NOMO-1 (cell line): ENCODE results near the gene TMEM134.
"Not testable (repeated sequence)": the region's sequence is repeated elsewhere in the genome, so short reads cannot be mapped to it uniquely, and the experiment has no call there.

ENCODE experiments used
- DNase-seq, 2 experiments: peaks; one replicate each; lab custom pipeline; 2025; ENCODE audit not compliant: unreplicated experiment in 2 of 2; lab: John Stamatoyannopoulos, UW

The TMEM134 gene

DNA sequence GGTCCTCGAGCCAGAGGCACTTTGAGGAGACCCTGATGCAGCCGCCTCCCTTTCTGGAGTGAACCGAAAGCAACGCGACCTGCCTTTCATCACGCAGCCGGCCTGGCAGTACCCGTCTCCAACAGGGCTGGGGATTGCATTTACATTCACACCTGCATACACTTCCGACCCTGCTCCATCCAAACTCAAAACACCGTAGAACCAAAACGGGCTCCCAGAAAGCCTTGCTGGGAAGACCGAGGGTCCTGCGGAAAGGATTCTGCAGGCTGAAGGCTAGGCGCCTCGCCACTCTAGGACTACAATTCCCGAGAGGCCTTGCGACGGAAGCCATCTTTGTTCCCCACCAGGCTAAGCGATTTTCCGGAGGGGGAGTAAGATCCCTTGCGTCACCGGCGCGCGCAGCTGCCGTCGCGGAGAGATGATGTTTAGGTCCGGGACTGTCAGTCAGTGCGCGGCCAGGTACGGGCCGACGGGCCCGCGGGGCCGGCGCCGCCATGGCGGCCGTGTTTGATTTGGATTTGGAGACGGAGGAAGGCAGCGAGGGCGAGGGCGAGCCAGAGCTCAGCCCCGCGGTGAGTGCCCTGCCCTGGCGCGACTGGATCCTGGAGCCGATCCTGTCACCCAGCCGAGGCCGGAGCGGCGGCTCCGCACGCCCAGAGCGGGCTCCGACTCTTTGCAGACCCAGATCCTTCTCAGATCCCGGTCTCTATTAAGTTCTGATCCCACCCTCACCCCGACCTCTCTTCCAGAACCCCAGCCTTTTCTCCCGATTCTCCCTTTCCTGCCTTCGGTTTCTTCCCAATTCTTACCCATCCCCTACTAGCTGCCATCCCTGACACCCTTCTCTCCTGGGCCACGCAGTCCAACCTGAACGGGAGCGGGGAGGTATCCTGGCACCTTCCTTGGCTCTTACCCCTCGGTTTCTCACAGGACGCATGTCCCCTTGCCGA, 40.7 kb downstream of the TMEM134 start, which contains the start of gene RPS6KB2:
RPS6KB2 (plus strand) TSS at position 443 of the 950 bp plus-strand sequence; CDS start at position 495, 52 bp downstream.
- DNase-seq: peak; percentile 95 to 97

GRCh38 chr11:67427364-67427859, 41.6 kb downstream of the TMEM134 start:
- not testable (repeated sequence) for DNase-seq

DNA sequence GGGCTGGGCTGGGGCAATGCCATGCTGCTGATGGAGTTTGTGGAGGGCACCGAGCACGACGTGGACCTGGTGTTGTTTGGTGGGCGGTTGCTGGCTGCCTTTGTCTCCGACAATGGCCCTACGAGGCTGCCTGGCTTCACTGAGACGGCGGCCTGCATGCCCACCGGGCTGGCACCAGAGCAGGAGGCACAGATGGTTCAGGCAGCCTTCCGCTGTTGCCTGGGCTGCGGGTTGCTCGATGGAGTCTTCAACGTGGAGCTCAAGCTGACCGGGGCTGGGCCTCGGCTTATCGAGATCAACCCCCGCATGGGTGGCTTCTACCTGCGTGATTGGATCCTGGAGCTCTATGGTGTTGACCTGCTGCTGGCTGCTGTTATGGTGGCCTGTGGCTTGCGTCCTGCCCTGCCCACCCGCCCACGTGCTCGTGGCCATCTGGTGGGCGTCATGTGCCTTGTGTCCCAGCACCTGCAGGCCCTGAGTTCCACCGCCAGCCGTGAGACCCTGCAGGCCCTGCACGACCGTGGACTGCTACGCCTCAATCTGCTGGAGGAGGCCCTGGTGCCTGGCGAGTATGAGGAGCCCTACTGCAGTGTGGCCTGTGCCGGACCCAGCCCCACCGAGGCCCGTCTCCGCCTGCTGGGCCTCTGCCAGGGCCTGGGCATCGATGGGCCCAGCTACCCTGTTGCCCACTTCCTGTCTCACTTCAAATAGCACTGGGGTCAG, 45.0 kb downstream of the TMEM134 start:
- DNase-seq: no peak

GRCh38 chr11:67423466-67423865, 45.6 kb downstream of the TMEM134 start:
- DNase-seq: no peak

GRCh38 chr11:67422891-67423290, 46.2 kb downstream of the TMEM134 start:
- no peak for DNase-seq

- DNase-seq: no peak
Measured at GRCh38 chr11:67421430-67422031, 47.5 kb downstream of the TMEM134 start.

DNA sequence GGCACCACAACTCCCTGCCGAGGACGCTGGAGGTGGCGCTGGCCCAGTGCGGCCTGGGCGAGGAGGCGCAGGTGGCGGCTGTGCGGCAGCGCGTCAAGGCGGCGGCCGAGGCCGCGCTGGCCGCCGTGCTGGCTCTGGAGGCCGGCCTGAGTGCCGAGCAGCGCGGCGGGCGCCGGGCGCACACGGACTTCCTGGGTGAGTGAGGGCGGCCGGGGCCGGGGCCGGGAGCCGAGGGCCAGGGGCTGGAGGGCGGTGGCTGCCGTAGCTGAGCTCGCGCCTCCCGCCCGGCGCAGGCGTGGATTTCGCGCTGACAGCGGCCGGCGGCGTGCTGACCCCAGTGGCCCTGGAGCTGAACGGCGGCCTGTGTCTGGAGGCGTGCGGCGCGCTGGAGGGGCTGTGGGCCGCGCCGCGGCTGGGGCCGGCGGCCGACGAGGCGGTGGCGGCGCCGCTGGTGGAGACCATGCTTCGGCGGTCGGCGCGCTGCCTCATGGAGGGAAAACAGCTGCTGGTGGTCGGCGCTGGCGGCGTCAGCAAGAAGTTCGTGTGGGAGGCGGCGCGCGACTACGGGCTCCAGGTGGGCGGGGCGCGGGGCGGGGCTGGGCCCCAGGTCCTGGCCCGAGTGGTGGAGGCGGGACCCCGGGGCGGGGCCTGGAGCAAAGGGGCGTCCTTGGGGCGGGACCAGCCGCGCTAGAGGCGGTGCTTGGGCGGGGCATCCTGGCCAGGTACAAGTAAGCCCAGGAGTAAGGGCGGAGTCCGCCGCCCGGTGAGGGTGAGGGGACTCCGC, 48.2 kb downstream of the TMEM134 start:
- DNase-seq: peak; percentile 75 to 88

- no peak for DNase-seq
Measured at GRCh38 chr11:67420147-67420645, 48.9 kb downstream of the TMEM134 start.

DNA sequence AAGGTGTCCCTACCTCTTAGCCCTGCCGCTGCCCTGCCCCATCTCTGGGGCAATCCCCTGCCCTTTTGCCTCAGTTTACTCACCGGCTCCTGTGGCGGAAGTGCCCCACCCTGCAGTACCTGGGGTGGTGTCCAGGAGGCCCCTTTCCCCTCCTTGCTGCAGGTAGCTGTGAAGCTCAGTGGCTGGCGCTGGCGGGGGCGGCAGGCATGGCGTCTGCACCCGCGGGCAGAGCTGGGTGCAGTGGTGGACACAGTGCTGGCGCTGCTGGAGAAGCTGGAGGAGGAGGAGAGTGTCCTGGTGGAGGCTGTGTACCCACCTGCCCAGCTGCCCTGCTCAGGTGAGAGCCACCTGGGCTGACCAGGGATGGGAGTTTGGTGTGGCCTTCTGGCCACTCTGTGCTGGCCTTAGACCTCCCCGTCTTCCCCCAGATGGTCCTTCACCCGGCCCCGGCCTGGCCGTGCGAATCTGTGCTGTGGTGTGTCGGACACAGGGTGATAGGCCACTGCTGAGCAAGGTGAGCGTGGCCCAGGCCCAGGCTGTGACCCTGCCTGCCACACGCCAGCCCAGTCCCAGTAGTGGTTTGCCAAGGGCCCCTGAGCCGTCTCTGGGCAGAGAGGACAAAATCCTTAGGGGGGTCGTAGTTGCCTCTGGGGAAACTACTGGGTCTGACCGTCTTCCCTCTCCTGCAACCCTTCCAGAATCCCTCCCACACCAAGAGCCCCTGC, 49.6 kb downstream of the TMEM134 start:
- no peak for DNase-seq

DNA sequence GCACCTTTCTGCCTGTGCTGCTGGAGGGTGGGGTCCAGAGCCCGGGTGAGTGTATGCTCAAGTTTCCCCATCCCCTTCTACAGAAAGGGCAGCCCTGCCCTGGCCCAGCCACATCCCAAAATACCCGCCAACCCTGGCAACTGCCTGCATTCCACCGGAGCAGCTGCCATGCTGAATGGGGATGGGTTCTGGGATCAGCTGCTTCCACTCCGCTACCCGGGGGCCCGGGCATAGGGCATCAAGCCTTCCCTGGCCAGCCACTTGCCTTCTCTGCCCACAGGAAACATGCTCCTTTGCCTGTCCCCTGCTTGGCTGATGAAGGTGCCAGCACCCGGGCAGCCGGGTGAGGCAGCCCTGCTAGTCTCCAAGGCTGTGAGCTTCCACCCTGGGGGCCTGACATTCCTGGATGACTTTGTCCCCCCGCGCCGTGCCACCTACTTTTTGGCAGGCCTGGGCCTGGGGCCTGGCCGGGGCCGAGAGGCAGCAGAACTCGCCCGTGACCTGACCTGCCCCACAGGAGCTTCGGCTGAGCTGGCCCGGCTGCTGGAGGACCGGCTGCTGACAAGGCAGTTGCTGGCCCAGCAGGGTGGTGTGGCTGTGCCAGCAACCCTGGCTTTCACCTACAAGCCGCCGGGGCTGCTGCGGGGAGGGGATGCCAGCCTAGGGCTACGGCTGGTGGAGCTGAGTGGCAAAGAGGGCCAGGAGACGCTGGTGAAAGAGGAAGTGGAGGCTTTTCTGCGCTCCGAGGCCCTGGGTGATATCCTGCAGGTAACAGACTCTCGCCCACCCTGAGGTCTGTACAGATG, 50.4 kb downstream of the TMEM134 start:
- peak in 1 of 2 experiments; percentile 23 for DNase-seq

DNA sequence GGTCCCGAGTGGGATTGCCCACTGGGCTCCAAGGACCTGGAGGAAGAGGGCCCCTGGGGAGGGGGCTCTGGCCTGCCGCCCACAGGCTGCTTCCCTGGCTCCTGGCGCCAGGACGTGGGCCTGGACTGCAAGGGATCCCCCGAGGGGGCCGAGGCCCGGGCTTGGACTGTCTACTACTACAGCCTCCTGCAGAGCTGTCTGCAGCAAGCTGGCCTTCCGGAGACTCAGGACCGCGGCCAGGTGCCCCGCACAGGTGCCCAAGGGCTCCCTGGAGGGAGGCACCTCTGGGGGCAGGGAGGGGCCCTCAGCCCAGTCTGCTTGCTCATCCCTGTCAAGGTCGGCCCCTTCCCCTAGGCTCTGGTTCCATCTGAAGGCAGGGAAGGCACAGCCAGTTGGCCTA, 51.6 kb downstream of the TMEM134 start:
- DNase-seq: no peak

DNA sequence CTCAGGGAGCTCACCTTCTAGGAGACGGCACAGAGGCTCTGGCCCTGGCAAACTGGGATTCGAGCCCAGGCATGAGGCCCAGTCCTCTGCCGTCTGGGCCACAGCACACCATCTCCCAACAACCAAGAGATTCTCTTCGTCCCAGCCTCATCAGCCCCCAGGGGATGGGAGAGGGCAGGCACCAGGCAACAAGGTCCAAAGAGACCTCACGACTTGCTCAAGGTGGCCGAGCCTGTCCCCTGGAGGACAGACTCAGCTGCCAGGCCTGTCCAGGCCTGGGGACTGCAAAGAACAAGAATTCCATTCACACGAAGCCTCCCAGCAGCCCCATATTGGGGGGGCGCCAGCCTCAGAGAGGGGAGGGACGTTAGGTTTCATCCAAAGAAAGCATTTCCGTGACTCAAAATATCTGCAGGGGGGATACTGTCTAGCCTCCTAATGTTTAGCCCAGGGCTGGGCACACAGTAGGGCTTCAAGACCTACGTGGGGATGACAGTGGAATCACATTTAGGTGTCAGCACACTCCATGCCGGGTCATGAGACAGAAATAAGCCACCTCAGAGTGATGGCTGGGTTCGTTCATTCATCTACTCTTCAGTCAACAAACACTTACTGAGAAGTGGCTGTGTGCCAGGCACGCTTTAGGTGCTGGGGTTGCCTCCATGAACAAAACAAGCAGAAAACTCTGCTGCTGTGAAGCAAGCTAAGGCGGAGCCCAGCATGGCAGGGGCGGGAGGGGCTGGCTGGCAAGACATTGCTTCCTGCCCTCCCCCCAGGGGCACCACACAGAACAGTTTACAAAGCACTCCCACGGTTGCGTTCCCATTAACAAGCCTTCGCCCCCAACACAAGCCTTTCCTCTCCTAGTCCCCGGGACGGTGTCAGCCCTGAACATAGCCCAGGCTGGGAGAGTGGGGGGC, 52.4 kb downstream of the TMEM134 start:
- DNase-seq: no peak

GRCh38 chr11:67415501-67416304, 53.3 kb downstream of the TMEM134 start, which contains the start of gene CARNS1:
CARNS1 (plus strand) TSS chr11:67415678; CDS start chr11:67416200, 522 bp downstream.
- DNase-seq: no peak

GRCh38 chr11:67413266-67413849, 55.7 kb downstream of the TMEM134 start:
- DNase-seq: no peak

GRCh38 chr11:67412495-67413179, 56.4 kb downstream of the TMEM134 start:
- DNase-seq: no peak

GRCh38 chr11:67411785-67412152, 57.3 kb downstream of the TMEM134 start:
- no peak for DNase-seq
